Neuronal stem cell (in vitro differentiated cells): ENCODE measurements around the gene CEBPZ.

ENCODE experiments used
- DNase-seq: peaks from one replicate; pipeline ENCODE4 v3.0.0-alpha.2; 2013; ENCODE audit warnings: low spot score
- H2AFZ ChIP-seq: one replicate; pipeline ENCODE4 v1.6.1; 2013; ENCODE audit warnings: mild to moderate bottlenecking, low read length, inconsistent platforms
- H2AK5ac ChIP-seq: 2 replicates; pipeline ENCODE4 v1.6.1; 2013; ENCODE audit warnings: low read depth, mild to moderate bottlenecking, inconsistent platforms, low read length, moderate library complexity, mixed read lengths
- H2BK120ac ChIP-seq: 2 replicates; pipeline ENCODE4 v1.6.1; 2013; ENCODE audit warnings: low read depth, mild to moderate bottlenecking, inconsistent platforms, low read length, moderate library complexity, mixed read lengths
- H2BK12ac ChIP-seq: one replicate; pipeline ENCODE4 v1.6.1; 2013; ENCODE audit warnings: low read length, inconsistent platforms
- H2BK15ac ChIP-seq: 2 replicates; pipeline ENCODE4 v1.6.1; 2013; ENCODE audit warnings: mild to moderate bottlenecking, low read length, inconsistent platforms, mixed read lengths
- H2BK5ac ChIP-seq: one replicate; pipeline ENCODE4 v1.6.1; 2013; ENCODE audit warnings: inconsistent platforms, mild to moderate bottlenecking, low read length, moderate library complexity
- H3K14ac ChIP-seq: one replicate; pipeline ENCODE4 v1.6.1; 2013; ENCODE audit warnings: low read length, inconsistent platforms
- H3K18ac ChIP-seq: 2 replicates; pipeline ENCODE4 v1.6.1; 2013; ENCODE audit warnings: low read length, inconsistent platforms
- H3K23ac ChIP-seq: 2 replicates; pipeline ENCODE4 v1.6.1; 2013; ENCODE audit warnings: low read depth, mild to moderate bottlenecking, mixed read lengths, low read length, inconsistent platforms; ENCODE audit not compliant: poor library complexity
- H3K27ac ChIP-seq: replicated peaks from 3 replicates; pipeline ENCODE4 v1.5.1; 2013; ENCODE audit warnings: low read length, inconsistent platforms
- H3K27me3 ChIP-seq, 3 experiments: 2 replicates each; pipeline ENCODE4 v1.6.1; 2013; ENCODE audit warnings: low read length in 3 of 3, mild to moderate bottlenecking in 2 of 3, inconsistent platforms in 1 of 3, low read depth in 1 of 3, mixed read lengths in 1 of 3, moderate library complexity in 1 of 3; ENCODE audit not compliant: control insufficient read depth in 3 of 3, insufficient read depth in 3 of 3
- H3K36me3 ChIP-seq, 2 donors: replicated peaks in 1 of 2; 2 replicates each; pipeline ENCODE4 v1.6.1; 2013; ENCODE audit warnings: low read length in 2 of 2; ENCODE audit not compliant: control insufficient read depth in 2 of 2, insufficient read depth in 2 of 2
- H3K4ac ChIP-seq: 2 replicates; pipeline ENCODE4 v1.6.1; 2013; ENCODE audit warnings: inconsistent platforms, mild to moderate bottlenecking, low read length, moderate library complexity
- H3K4me1 ChIP-seq, 2 donors: 1 replicate in 1 of 2; 2 replicates in 1 of 2; pipeline ENCODE4 v1.6.1; 2013; ENCODE audit warnings: low read length in 2 of 2, low read depth in 1 of 2; ENCODE audit not compliant: control insufficient read depth in 2 of 2, insufficient read depth in 1 of 2
- H3K4me2 ChIP-seq: one replicate; pipeline ENCODE4 v1.6.1; 2013; ENCODE audit warnings: mild to moderate bottlenecking, low read length, inconsistent platforms; ENCODE audit not compliant: insufficient read depth, poor library complexity, severe bottlenecking
- H3K4me3 ChIP-seq, 2 donors: 2 replicates each; pipeline ENCODE4 v1.5.1; 2013; ENCODE audit warnings: low read length in 2 of 2, mild to moderate bottlenecking in 2 of 2, inconsistent platforms in 1 of 2, moderate library complexity in 1 of 2
- H3K79me1 ChIP-seq: one replicate; pipeline ENCODE4 v1.6.1; 2013; ENCODE audit warnings: low read depth, mild to moderate bottlenecking, inconsistent platforms, low read length, moderate library complexity
- H3K9ac ChIP-seq: one replicate; pipeline ENCODE4 v1.6.1; 2013; ENCODE audit warnings: mild to moderate bottlenecking, low read depth, low read length, inconsistent platforms; ENCODE audit not compliant: poor library complexity
- H3K9me3 ChIP-seq, 2 donors: replicated peaks in 1 of 2; 2 replicates each; pipeline versions ENCODE3 to v1.6.1; 2013; ENCODE audit warnings: low read length in 2 of 2, mild to moderate bottlenecking in 2 of 2, inconsistent platforms in 1 of 2, low read depth in 1 of 2, mixed read lengths in 1 of 2, moderate library complexity in 1 of 2; ENCODE audit not compliant: control insufficient read depth in 2 of 2, insufficient read depth in 1 of 2
- H4K8ac ChIP-seq: one replicate; pipeline ENCODE4 v1.6.1; 2013; ENCODE audit warnings: low read depth, mild to moderate bottlenecking, inconsistent platforms, low read length, moderate library complexity
- H4K91ac ChIP-seq: one replicate; pipeline ENCODE4 v1.6.1; 2013; ENCODE audit warnings: low read length, low read depth, mild to moderate bottlenecking, inconsistent platforms; ENCODE audit not compliant: poor library complexity
- WGBS, 2 donors: extraction: QIAGEN DNeasy Blood & Tissue Kit; methylation state at CpG; one replicate each; pipeline ENCODE4 v1.1.7; 2013; ENCODE audit warnings: missing lambda C conversion rate in 2 of 2, mixed read lengths in 1 of 2; ENCODE audit not compliant: insufficient read length in 2 of 2, insufficient replicate concordance in 1 of 2; ENCODE audit errors: extremely low coverage in 2 of 2; 5-methylcytosine and 5-hydroxymethylcytosine counted together

Gene CEBPZ

GRCh38 chr2:37271376-37272067 is 40.1 kb upstream of the CEBPZ start:
- peaks cover 14 to 100% of the 10 kb centered on the region in 2 donors for H3K36me3 ChIP-seq
- H3K27me3 ChIP-seq, result no peaks in the 10 kb centered on the region
- no peak overlapping the region for H2BK12ac ChIP-seq
- no peak overlapping the region for H3K4ac ChIP-seq
- no peak overlapping the region for H3K4me3 ChIP-seq
- H3K14ac ChIP-seq, result no peak overlapping the region
- no peak overlapping the region for H3K9ac ChIP-seq
- no peak overlapping the region for H2BK120ac ChIP-seq
- H2BK15ac ChIP-seq, result no peak overlapping the region
- H4K8ac ChIP-seq, result no peak overlapping the region
- no peak overlapping the region for H3K18ac ChIP-seq
- H3K23ac ChIP-seq, result no peak overlapping the region
- no peak for DNase-seq
- no peaks in the 10 kb centered on the region for H3K9me3 ChIP-seq
- no peak overlapping the region for H2BK5ac ChIP-seq
- no peak overlapping the region for H3K4me2 ChIP-seq
- H3K27ac ChIP-seq, result no peak overlapping the region
- no peak overlapping the region for H2AK5ac ChIP-seq
- WGBS, 2 donors, result no CpG with 5 or more reads among the region's 7 CpGs
- H2AFZ ChIP-seq, result no peak overlapping the region
- no peak overlapping the region for H4K91ac ChIP-seq
- H3K79me1 ChIP-seq, result no peaks in the 10 kb centered on the region
- no peaks in the 10 kb centered on the region for H3K4me1 ChIP-seq

GRCh38 chr2:37268111-37268510 is 36.7 kb upstream of the CEBPZ start:
- peaks cover 10 to 98% of the 10 kb centered on the region in 2 donors for H3K36me3 ChIP-seq
- no peaks in the 10 kb centered on the region for H3K4me1 ChIP-seq
- H4K8ac ChIP-seq, result no peak overlapping the region
- H3K18ac ChIP-seq, result no peak overlapping the region
- no peak overlapping the region for H3K4me2 ChIP-seq
- WGBS, 2 donors, result no CpG with 5 or more reads among the region's 4 CpGs
- H2AFZ ChIP-seq, result no peak overlapping the region
- H2BK15ac ChIP-seq, result no peak overlapping the region
- H3K23ac ChIP-seq, result no peak overlapping the region
- no peak overlapping the region for H4K91ac ChIP-seq
- H3K27me3 ChIP-seq, result no peaks in the 10 kb centered on the region
- no peak overlapping the region for H2BK5ac ChIP-seq
- H3K4me3 ChIP-seq, result no peak overlapping the region
- no peak overlapping the region for H2BK120ac ChIP-seq
- H3K9ac ChIP-seq, result no peak overlapping the region
- H2BK12ac ChIP-seq, result no peak overlapping the region
- H3K14ac ChIP-seq, result no peak overlapping the region
- H3K4ac ChIP-seq, result no peak overlapping the region
- H2AK5ac ChIP-seq, result no peak overlapping the region
- DNase-seq, result no peak
- H3K27ac ChIP-seq, result no peak overlapping the region
- no peaks in the 10 kb centered on the region for H3K79me1 ChIP-seq
- H3K9me3 ChIP-seq, result no peaks in the 10 kb centered on the region

- H3K36me3 ChIP-seq, result peaks cover 10 to 98% of the 10 kb centered on the region in 2 donors
- no peak overlapping the region for H3K18ac ChIP-seq
- H2BK5ac ChIP-seq, result no peak overlapping the region
- no peak overlapping the region for H3K9ac ChIP-seq
- no peak overlapping the region for H2BK120ac ChIP-seq
- no peak overlapping the region for H2BK15ac ChIP-seq
- H4K8ac ChIP-seq, result no peak overlapping the region
- no peak overlapping the region for H4K91ac ChIP-seq
- no peaks in the 10 kb centered on the region for H3K79me1 ChIP-seq
- no peak overlapping the region for H2AFZ ChIP-seq
- no peak overlapping the region for H2AK5ac ChIP-seq
- no peak overlapping the region for H3K27ac ChIP-seq
- H3K4me1 ChIP-seq, result no peaks in the 10 kb centered on the region
- H3K27me3 ChIP-seq, result no peaks in the 10 kb centered on the region
- H3K9me3 ChIP-seq, result no peaks in the 10 kb centered on the region
- no peak overlapping the region for H2BK12ac ChIP-seq
- no peak overlapping the region for H3K4me3 ChIP-seq
- no peak overlapping the region for H3K4me2 ChIP-seq
- no peak overlapping the region for H3K14ac ChIP-seq
- DNase-seq, result no peak
- H3K4ac ChIP-seq, result no peak overlapping the region
- H3K23ac ChIP-seq, result no peak overlapping the region
These were observed 36.3 kb upstream of the CEBPZ start for GRCh38 chr2:37267685-37268084.

GRCh38 chr2:37263839-37264238 is 32.4 kb upstream of the CEBPZ start:
- no peaks in the 10 kb centered on the region for H3K4me1 ChIP-seq
- no CpG with 5 or more reads among the region's 2 CpGs for WGBS, 2 donors

More at GRCh38 chr2:37263839-37264238, 32.4 kb upstream of the CEBPZ start:
- H3K4ac ChIP-seq, result no peak overlapping the region
- no peak overlapping the region for H4K91ac ChIP-seq
- no peak overlapping the region for H3K14ac ChIP-seq
- no peak overlapping the region for H3K27ac ChIP-seq
- no peak overlapping the region for H3K18ac ChIP-seq
- no peak overlapping the region for H4K8ac ChIP-seq
- H2AK5ac ChIP-seq, result no peak overlapping the region
- peaks cover 6 to 92% of the 10 kb centered on the region in 2 donors for H3K36me3 ChIP-seq
- H2BK12ac ChIP-seq, result no peak overlapping the region
- no peaks in the 10 kb centered on the region for H3K79me1 ChIP-seq
- H2BK5ac ChIP-seq, result no peak overlapping the region
- no peak overlapping the region for H3K9ac ChIP-seq
- H2BK15ac ChIP-seq, result no peak overlapping the region
- no peaks in the 10 kb centered on the region for H3K27me3 ChIP-seq
- no peak overlapping the region for H3K4me3 ChIP-seq
- H3K9me3 ChIP-seq, result no peaks in the 10 kb centered on the region
- H2AFZ ChIP-seq, result no peak overlapping the region
- no peak overlapping the region for H2BK120ac ChIP-seq
- no peak overlapping the region for H3K4me2 ChIP-seq
- DNase-seq, result no peak
- H3K23ac ChIP-seq, result no peak overlapping the region
